ENCODE data around the gene ZMYM2.

The ZMYM2 gene

DNA sequence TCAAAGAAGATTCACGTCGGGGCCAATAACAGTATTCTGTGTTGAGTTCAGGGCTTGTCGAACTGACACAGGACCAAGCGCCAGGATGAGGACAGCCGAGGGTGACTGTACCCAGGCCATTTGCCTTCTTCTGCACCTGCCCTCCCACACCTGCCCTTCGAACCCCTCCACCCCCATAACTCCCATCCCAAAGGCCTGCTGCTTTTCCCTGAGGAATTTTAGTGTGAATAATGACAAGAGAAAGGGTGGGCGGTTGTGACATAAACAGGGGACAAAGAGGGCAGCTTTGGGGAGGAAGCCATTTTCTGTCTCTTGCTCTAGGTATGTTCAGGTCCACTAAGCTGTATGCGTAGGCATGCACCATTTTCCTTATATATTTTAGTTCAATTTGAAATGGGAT lies 176.2 kb downstream of the ZMYM2 start:
- DNase-seq (ENCODE audit: low read depth), result no peak

DNA sequence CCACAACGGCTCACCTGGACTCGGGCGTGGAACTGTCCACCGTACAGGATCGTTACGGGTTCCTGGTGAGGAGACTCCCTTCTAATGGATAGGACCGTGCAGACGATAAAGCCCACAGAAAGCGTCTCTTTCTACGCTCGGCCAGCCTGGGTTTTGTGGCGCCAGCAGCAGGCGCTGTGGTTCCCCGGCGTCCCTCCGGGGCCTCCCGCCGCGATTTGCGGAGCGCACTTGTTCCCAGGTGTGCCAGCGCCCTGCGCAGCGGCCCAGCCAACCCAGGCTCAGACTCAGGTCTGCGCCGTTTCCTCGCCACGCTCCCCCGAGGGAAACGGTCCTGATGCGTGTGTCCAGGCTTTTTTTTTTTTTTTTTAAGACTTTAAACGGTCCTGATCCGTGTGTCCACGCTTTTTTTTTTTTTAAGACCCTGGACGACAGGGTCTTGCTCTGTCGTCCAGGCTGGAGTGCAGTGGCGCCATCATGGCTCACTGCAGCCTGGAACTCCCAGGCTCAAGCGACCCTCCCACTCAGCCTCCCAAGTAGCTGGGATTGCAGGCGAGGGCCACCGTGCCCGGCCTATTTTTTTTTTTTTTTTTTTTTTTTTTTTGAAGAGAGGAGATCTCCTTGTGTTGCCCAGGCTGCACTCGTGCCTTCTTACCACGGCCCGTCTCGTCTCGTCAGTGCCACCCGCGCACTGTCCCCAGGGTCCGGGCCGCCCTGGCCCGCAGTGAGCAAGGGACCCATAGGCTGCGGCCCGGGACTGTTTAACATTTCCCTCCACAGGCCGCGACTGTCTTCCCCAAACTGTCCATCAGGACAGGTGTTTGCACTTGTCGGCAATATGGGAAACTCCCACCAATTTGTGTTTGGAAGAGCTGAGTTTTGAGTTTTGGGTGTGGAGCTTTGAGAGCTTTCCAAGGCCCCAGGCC lies 178.5 kb downstream of the ZMYM2 start:
- no peak for DNase-seq (ENCODE audit: low read depth)

DNA sequence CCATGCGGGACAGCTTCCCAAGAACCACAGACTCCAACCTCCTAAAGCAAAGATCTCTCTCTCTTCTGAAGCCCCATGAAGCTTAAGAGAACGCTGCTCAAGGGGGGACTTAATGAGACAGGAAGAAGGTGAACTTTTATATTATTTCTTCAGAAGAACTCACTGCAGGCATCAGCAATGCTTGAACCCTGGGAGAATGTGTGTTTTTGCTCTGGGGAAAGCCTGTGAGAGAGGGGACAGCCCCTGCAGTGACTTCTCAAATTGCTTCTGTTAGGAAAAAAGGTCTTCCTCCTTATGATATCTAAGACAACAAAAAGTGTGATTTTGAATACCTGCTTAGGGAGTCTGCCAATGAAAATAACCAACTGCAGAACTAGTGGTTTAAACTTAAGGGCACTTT lies 179.3 kb downstream of the ZMYM2 start:
- no peak for DNase-seq (ENCODE audit: low read depth)

DNA sequence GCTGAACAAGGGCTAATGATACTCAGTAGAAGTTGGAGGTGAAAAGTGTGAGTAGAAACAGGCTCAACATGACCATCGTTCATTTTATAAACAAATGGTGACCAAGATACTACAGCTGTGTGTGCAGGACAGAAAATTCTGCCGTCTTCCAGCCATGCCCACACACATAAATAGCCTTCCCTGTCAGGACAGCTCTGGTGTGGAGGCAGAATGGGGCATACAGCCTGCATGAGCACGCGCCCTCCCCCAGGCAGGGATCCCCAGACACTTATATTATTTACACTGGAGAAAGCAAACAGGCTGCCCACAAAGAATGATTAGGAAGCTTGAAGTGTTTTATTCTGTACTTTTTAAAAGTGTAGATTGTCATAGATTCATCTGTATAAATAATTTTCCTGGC lies 182.0 kb downstream of the ZMYM2 start:
- no peak for DNase-seq (ENCODE audit: low read depth)

Data from T-helper 22 cell (primary cell).